T-cell (primary cell): ENCODE data around the gene ASXL3. TPM values are rescaled to one million over a fixed set of nuclear protein-coding genes. Genes with fewer than 3 reads are reported as not detected.

Experiments used
- ATAC-seq, 4 experiments: fragments of 200-7000 bp in 3 of 4; fragments of 150-1000 bp in 1 of 4; cut with Tn5 transposase; replicated peaks in 1 of 4; 1 replicate in 3 of 4; 2 replicates in 1 of 4; pipeline ENCODE4 v1.10.0; 2021; ENCODE audit warnings: moderate library complexity in 3 of 4, mild to moderate bottlenecking in 2 of 4, moderate number of reproducible peaks in 1 of 4
- CTCF ChIA-PET, 2 donors: fragments of 300-600 bp; sonication (Branson Sonifier 250); formaldehyde crosslinking; loops; one replicate each; lab custom pipeline; 2022; ENCODE audit warnings: antibody characterized with exemption in 2 of 2; lab: Charles Lee
- POLR2A ChIA-PET, 2 donors: fragments of 300-600 bp; sonication (Branson Sonifier 250); formaldehyde crosslinking; loops; one replicate each; lab custom pipeline; 2022; ENCODE audit warnings: antibody characterized with exemption in 2 of 2; lab: Charles Lee
- DNase-seq, 35 experiments: peaks; one replicate each; pipeline versions ENCODE4 v3.0.0 to v3.0.0-alpha.2; 2013 to 2023
- H3K27ac ChIP-seq: one replicate; pipeline ENCODE4 v1.5.1; 2013; ENCODE audit warnings: low read length
- H3K27me3 ChIP-seq, 2 experiments: replicated peaks in 1 of 2; 1 replicate in 1 of 2; 2 replicates in 1 of 2; pipeline versions ENCODE4 v1.6.1 to v1.7.0; 2013; ENCODE audit warnings: low read length in 1 of 2, mixed read lengths in 1 of 2; ENCODE audit not compliant: control insufficient read depth in 2 of 2, insufficient read depth in 2 of 2; ENCODE audit errors: extremely low read depth in 1 of 2
- H3K36me3 ChIP-seq, 2 donors: 1 replicate in 1 of 2; 2 replicates in 1 of 2; pipeline versions ENCODE4 v1.6.1 to v1.7.0; 2013; ENCODE audit warnings: low read length in 1 of 2; ENCODE audit not compliant: control insufficient read depth in 2 of 2, insufficient read depth in 1 of 2; ENCODE audit errors: extremely low read depth in 1 of 2
- H3K4me1 ChIP-seq, 2 experiments: 1 replicate in 1 of 2; 2 replicates in 1 of 2; pipeline versions ENCODE4 v1.6.1 to v1.7.0; 2013; ENCODE audit warnings: low read length in 2 of 2, mixed read lengths in 1 of 2; ENCODE audit not compliant: insufficient read depth in 2 of 2, control insufficient read depth in 1 of 2; ENCODE audit errors: extremely low read depth in 1 of 2
- H3K4me3 ChIP-seq, 2 donors: 1 replicate in 1 of 2; 2 replicates in 1 of 2; pipeline versions ENCODE4 v1.5.1 to v1.7.0; 2013; ENCODE audit warnings: mild to moderate bottlenecking in 2 of 2, low read length in 1 of 2, moderate library complexity in 1 of 2; ENCODE audit not compliant: control insufficient read depth in 1 of 2; ENCODE audit errors: extremely low read depth in 1 of 2
- H3K9me3 ChIP-seq: 2 replicates; pipeline ENCODE4 v1.7.0; 2013
- H3K27ac Mint-ChIP-seq, 2 donors: one replicate each; pipeline ENCODE4 v1.8.0; 2020 to 2021; ENCODE audit warnings: mild to moderate bottlenecking in 2 of 2, mixed read lengths in 2 of 2
- H3K27me3 Mint-ChIP-seq, 2 donors: one replicate each; pipeline ENCODE4 v1.8.0; 2021 to 2022; ENCODE audit warnings: mixed read lengths in 2 of 2
- H3K36me3 Mint-ChIP-seq: one replicate; pipeline ENCODE4 v1.8.0; 2021; ENCODE audit warnings: mixed read lengths
- H3K4me1 Mint-ChIP-seq, 3 donors: one replicate each; pipeline ENCODE4 v1.8.0; 2020 to 2022; ENCODE audit warnings: mixed read lengths in 3 of 3, mild to moderate bottlenecking in 1 of 3
- H3K4me3 Mint-ChIP-seq, 3 donors: one replicate each; pipeline ENCODE4 v1.8.0; 2020 to 2022; ENCODE audit warnings: mild to moderate bottlenecking in 3 of 3, mixed read lengths in 3 of 3, moderate library complexity in 3 of 3
- H3K9me3 Mint-ChIP-seq, 3 donors: one replicate each; pipeline ENCODE4 v1.8.0; 2020 to 2022; ENCODE audit warnings: mixed read lengths in 3 of 3
- WGBS: methylation state at CpG from one replicate; pipeline ENCODE4 v1.1.5; 2013; ENCODE audit warnings: missing lambda C conversion rate; ENCODE audit not compliant: insufficient coverage; 5-methylcytosine and 5-hydroxymethylcytosine counted together
- total RNA-seq, 35 experiments: library from RNA in 6 of 35; stranded (reverse) in 6 of 35; fragments of 120-200 nt in 1 of 35; gene quantifications; one replicate each; pipeline versions ENCODE4 v1.2.1 to v1.2.4 and lab custom pipeline; 2013 to 2026

The ASXL3 gene
- total RNA-seq, 5 donors from 2014 or later (not counting 1 experiment from before 2014, with no cell fraction given): not detected

- H3K27ac Mint-ChIP-seq: no peak overlapping the region
- ATAC-seq: no peak
- H3K4me1 ChIP-seq: no peaks in the 10 kb centered on the region
- H3K4me1 Mint-ChIP-seq: no peaks in the 10 kb centered on the region
- H3K27me3 Mint-ChIP-seq: no peaks in the 10 kb centered on the region
- H3K27ac ChIP-seq: no peak overlapping the region
- POLR2A ChIA-PET: no interaction called here
- H3K4me3 ChIP-seq: no peak overlapping the region
- CTCF ChIA-PET: no interaction called here
- no peaks in the 10 kb centered on the region for H3K9me3 ChIP-seq
- H3K27me3 ChIP-seq: no peaks in the 10 kb centered on the region
- H3K9me3 Mint-ChIP-seq: peaks cover 0 to 26% (median 23%) of the 10 kb centered on the region in 3 donors
- WGBS: no CpG with 5 or more reads among the region's 1 CpG
- no peaks in the 10 kb centered on the region for H3K36me3 ChIP-seq
- no peak overlapping the region for H3K4me3 Mint-ChIP-seq
- H3K36me3 Mint-ChIP-seq: no peaks in the 10 kb centered on the region
- DNase-seq: no peak
Observed at GRCh38 chr18:33676593-33676992, 98.6 kb downstream of the ASXL3 start.

- Mint-ChIP-seq H3K4me1 (no peaks in the 10 kb centered on the region), H3K27ac (no peak overlapping the region), H3K9me3 (peaks cover 0 to 26% (median 23%) of the 10 kb centered on the region in 3 donors), H3K27me3 (no peaks in the 10 kb centered on the region), H3K36me3 (no peaks in the 10 kb centered on the region), H3K4me3 (no peak overlapping the region)
- Histone ChIP-seq H3K9me3 (no peaks in the 10 kb centered on the region), H3K27ac (no peak overlapping the region), H3K27me3 (no peaks in the 10 kb centered on the region), H3K4me3 (no peak overlapping the region), H3K4me1 (no peaks in the 10 kb centered on the region), H3K36me3 (no peaks in the 10 kb centered on the region)
- POLR2A ChIA-PET: no interaction called here
- ATAC-seq (no peak), DNase-seq (no peak)
- WGBS: no CpG with 5 or more reads among the region's 2 CpGs
- CTCF ChIA-PET: no interaction called here
Observed at GRCh38 chr18:33677891-33678290, 99.9 kb downstream of the ASXL3 start.

- no peak for DNase-seq
- peaks cover 13 to 19% (median 19%) of the 10 kb centered on the region in 3 donors for H3K9me3 Mint-ChIP-seq
- Histone ChIP-seq H3K27ac (no peak overlapping the region), H3K27me3 (no peaks in the 10 kb centered on the region), H3K36me3 (no peaks in the 10 kb centered on the region), H3K4me1 (no peaks in the 10 kb centered on the region), H3K4me3 (no peak overlapping the region), H3K9me3 (no peaks in the 10 kb centered on the region)
- no peak for ATAC-seq
- no peaks in the 10 kb centered on the region for H3K36me3 Mint-ChIP-seq
- no CpG with 5 or more reads among the region's 6 CpGs for WGBS
- H3K4me1 Mint-ChIP-seq: no peaks in the 10 kb centered on the region
- no peaks in the 10 kb centered on the region for H3K27me3 Mint-ChIP-seq
- no peak overlapping the region for H3K27ac Mint-ChIP-seq
- CTCF ChIA-PET: no interaction called here
- POLR2A ChIA-PET: no interaction called here
- H3K4me3 Mint-ChIP-seq: no peak overlapping the region
Observed at GRCh38 chr18:33682436-33682835, 104.4 kb downstream of the ASXL3 start.

- no peaks in the 10 kb centered on the region for H3K4me1 Mint-ChIP-seq
- no peak for DNase-seq
- H3K27me3 Mint-ChIP-seq: no peaks in the 10 kb centered on the region
- no peak overlapping the region for H3K4me3 Mint-ChIP-seq
- H3K36me3 Mint-ChIP-seq: no peaks in the 10 kb centered on the region
- ChIA-PET CTCF (no interaction called here), POLR2A (no interaction called here)
- no peak overlapping the region for H3K4me3 ChIP-seq
- H3K36me3 ChIP-seq: no peaks in the 10 kb centered on the region
- no peak overlapping the region for H3K27ac ChIP-seq
- H3K4me1 ChIP-seq: no peaks in the 10 kb centered on the region
- ATAC-seq: no peak
- WGBS: no CpG with 5 or more reads among the region's 2 CpGs
- no peak overlapping the region for H3K27ac Mint-ChIP-seq
- no peaks in the 10 kb centered on the region for H3K27me3 ChIP-seq
- peaks cover 17 to 19% (median 18%) of the 10 kb centered on the region in 3 donors for H3K9me3 Mint-ChIP-seq
- no peaks in the 10 kb centered on the region for H3K9me3 ChIP-seq
Observed at GRCh38 chr18:33694593-33694992, 116.6 kb downstream of the ASXL3 start.

GRCh38 chr18:33696332-33697162, 118.5 kb downstream of the ASXL3 start:
- ATAC-seq: no peak
- CTCF ChIA-PET: no interaction called here
- Histone ChIP-seq H3K4me3 (no peak overlapping the region), H3K4me1 (no peaks in the 10 kb centered on the region), H3K36me3 (no peaks in the 10 kb centered on the region), H3K9me3 (no peaks in the 10 kb centered on the region), H3K27ac (no peak overlapping the region), H3K27me3 (no peaks in the 10 kb centered on the region)
- no peak overlapping the region for H3K4me3 Mint-ChIP-seq
- H3K4me1 Mint-ChIP-seq: no peaks in the 10 kb centered on the region
- no peaks in the 10 kb centered on the region for H3K27me3 Mint-ChIP-seq
- no peak overlapping the region for H3K27ac Mint-ChIP-seq
- WGBS: no CpG with 5 or more reads among the region's 3 CpGs
- POLR2A ChIA-PET: no interaction called here
- H3K36me3 Mint-ChIP-seq: no peaks in the 10 kb centered on the region
- peaks cover 8 to 12% (median 8%) of the 10 kb centered on the region in 3 donors for H3K9me3 Mint-ChIP-seq
- no peak for DNase-seq

- Mint-ChIP-seq H3K9me3 (peaks cover 5 to 9% (median 8%) of the 10 kb centered on the region in 3 donors), H3K27ac (no peak overlapping the region), H3K36me3 (no peaks in the 10 kb centered on the region), H3K4me3 (no peak overlapping the region), H3K4me1 (no peaks in the 10 kb centered on the region), H3K27me3 (no peaks in the 10 kb centered on the region)
- Histone ChIP-seq H3K27ac (no peak overlapping the region), H3K9me3 (no peaks in the 10 kb centered on the region), H3K4me1 (no peaks in the 10 kb centered on the region), H3K36me3 (no peaks in the 10 kb centered on the region), H3K4me3 (no peak overlapping the region), H3K27me3 (no peaks in the 10 kb centered on the region)
- ATAC-seq (no peak), DNase-seq (no peak)
- CTCF ChIA-PET: no interaction called here
- no CpG with 5 or more reads among the region's 2 CpGs for WGBS
- POLR2A ChIA-PET: no interaction called here
Observed at GRCh38 chr18:33697498-33697897, 119.5 kb downstream of the ASXL3 start.
